Measurements from ENCODE around the gene PTPRK. TPM values are rescaled to one million over a fixed set of nuclear protein-coding genes. Genes with fewer than 3 reads are reported as not detected.

The PTPRK gene
- total and polyA plus RNA-seq, 2 of the 13 experiments (the other 11 are each of a cell fraction or from before 2014, with no cell fraction given): 43.6 to 98.3 TPM

GRCh38 chr6:128410584-128410983 lies 109.8 kb downstream of the PTPRK start (continued):
- TF ChIP-seq E2F2 (CRISPR knock-in tag; IDR thresholded peaks at IDR 0.05; ENCODE audit: borderline replicate concordance): no peak

- no peaks in the 10 kb centered on the region for H3K27me3 ChIP-seq (ENCODE audit: control insufficient read depth in 1 of 2, insufficient read depth in 2 of 2, low read length in 2 of 2)
Measured at GRCh38 chr6:128409003-128409402, 111.4 kb downstream of the PTPRK start.

More at GRCh38 chr6:128409003-128409402, 111.4 kb downstream of the PTPRK start:
- intact Hi-C loops (cut with micrococcal nuclease; ENCODE audit: unreplicated experiment): no loop called here
- no peak overlapping the region for H3K9ac ChIP-seq (ENCODE audit: insufficient read depth, low read depth, low read length)
- FAIRE-seq: no peak
- H3K4me1 ChIP-seq (ENCODE audit: insufficient read depth, low read length): peaks cover 15% of the 10 kb centered on the region
- H2AFZ ChIP-seq (ENCODE audit: low read length): no peak overlapping the region
- WGBS (ENCODE audit: low lambda C conversion rate): 98% methylated on average over 1 of the region's 1 CpG
- H3K27ac ChIP-seq (ENCODE audit: extremely low read length, insufficient read depth, low read length): no peak overlapping the region
- in situ Hi-C loops (cut with HindIII; ENCODE audit: extremely low pct_ligation_motif_present, low pct_unique_long_range_greater_than_20kb): no loop called here
- H3K36me3 ChIP-seq (replicated peaks in 1 of 2; ENCODE audit: control insufficient read depth in 1 of 2, insufficient read depth in 2 of 2, low read length in 2 of 2): peaks cover 0 to 2% of the 10 kb centered on the region in 2 experiments; a peak in 3 of 5 replicates
- no peak overlapping the region for H3K4me3 ChIP-seq (replicated peaks in 1 of 3; ENCODE audit: insufficient read depth in 1 of 3, low read depth in 2 of 3, low read length in 3 of 3)
- BruUV-seq (replicated peaks): no TSS peak
- H4K20me1 ChIP-seq (ENCODE audit: insufficient read depth, low read length): 0 out of 2 replicates have a peak, but pooled peaks cover 4% of the 10 kb centered on the region
- no peak for DNase-seq (ENCODE audit: low spot score)
- TF ChIP-seq BORCS8-MEF2B (CRISPR knock-in tag; IDR thresholded peaks at IDR 0.05) (no peak), SP2 (CRISPR knock-in tag; IDR thresholded peaks at IDR 0.05) (no peak), POLR2G (IDR thresholded peaks at IDR 0.05; ENCODE audit: low read depth, low read length) (no peak), HNRNPL (IDR thresholded peaks at IDR 0.05; ENCODE audit: low read depth, low read length) (no peak), ZBTB7B (CRISPR knock-in tag; IDR thresholded peaks at IDR 0.05) (no peak), CAMTA2 (CRISPR knock-in tag; IDR thresholded peaks at IDR 0.05; ENCODE audit: borderline replicate concordance) (no peak), FOXM1 (CRISPR knock-in tag; IDR thresholded peaks at IDR 0.05) (no peak), TFDP1 (CRISPR knock-in tag; IDR thresholded peaks at IDR 0.05; ENCODE audit: borderline replicate concordance) (no peak), SRSF4 (IDR thresholded peaks at IDR 0.05; ENCODE audit: low read depth, low read length, poor library complexity, severe bottlenecking) (no peak), ZNF747 (CRISPR knock-in tag; IDR thresholded peaks at IDR 0.05; ENCODE audit: borderline replicate concordance) (no peak), ZKSCAN1 (IDR thresholded peaks at IDR 0.05; ENCODE audit: low read length) (no peak), ZNF501 (CRISPR knock-in tag; IDR thresholded peaks at IDR 0.05) (no peak), USF2 (IDR thresholded peaks at IDR 0.05; ENCODE audit: low read depth, low read length) (no peak), USF2 (CRISPR knock-in tag; IDR thresholded peaks at IDR 0.05; ENCODE audit: borderline replicate concordance) (no peak), IKZF5 (CRISPR knock-in tag; IDR thresholded peaks at IDR 0.05) (no peak), CBX2 (IDR thresholded peaks at IDR 0.05; ENCODE audit: low read depth, low read length) (no peak), CBX2 (CRISPR knock-in tag; IDR thresholded peaks at IDR 0.05; ENCODE audit: low read depth) (no peak)
- ChIA-PET POLR2A (no interaction called here), CTCF (ENCODE audit: low intra/inter-chr PET ratio, low total read pairs) (no interaction called here)
- H3K4me2 ChIP-seq (ENCODE audit: low read depth, low read length): no peak overlapping the region
- H3K9me3 ChIP-seq (ENCODE audit: low read length): no peaks in the 10 kb centered on the region
- ATAC-seq: no peak
- H3K79me2 ChIP-seq (ENCODE audit: insufficient read depth, low read length): peaks cover 61% of the 10 kb centered on the region

Data from HepG2 (cell line).